ENCODE data around the gene TMIGD3.

Gene TMIGD3

GRCh38 chr1:111476761-111477309, 26.6 kb downstream of the TMIGD3 start:
- in situ Hi-C loops (cut with MboI; ENCODE audit: low sequenced_read_pairs): loop anchor here (25.0 kb wide), 1 partner anchor 185 kb away; no protein-coding TSS in a partner anchor

- in situ Hi-C loops (cut with MboI; ENCODE audit: low sequenced_read_pairs): loop anchor here (25.0 kb wide), 1 partner anchor 186 kb away; no protein-coding TSS in a partner anchor
These were observed 27.2 kb downstream of the TMIGD3 start for GRCh38 chr1:111476214-111476613.

- in situ Hi-C loops (cut with MboI; ENCODE audit: low sequenced_read_pairs): loop anchor here (25.0 kb wide), 1 partner anchor 187 kb away; no protein-coding TSS in a partner anchor
These were observed 27.7 kb downstream of the TMIGD3 start for GRCh38 chr1:111475701-111476100.

- in situ Hi-C loops (cut with MboI; ENCODE audit: low sequenced_read_pairs): no loop called here
These were observed 28.9 kb downstream of the TMIGD3 start for GRCh38 chr1:111474521-111474920.

- in situ Hi-C loops (cut with MboI; ENCODE audit: low sequenced_read_pairs): no loop called here
These were observed 29.3 kb downstream of the TMIGD3 start for GRCh38 chr1:111474106-111474505.

GRCh38 chr1:111471538-111471937, 31.9 kb downstream of the TMIGD3 start:
- in situ Hi-C loops (cut with MboI; ENCODE audit: low sequenced_read_pairs): no loop called here

GRCh38 chr1:111471012-111471411, 32.4 kb downstream of the TMIGD3 start:
- in situ Hi-C loops (cut with MboI; ENCODE audit: low sequenced_read_pairs): no loop called here

- in situ Hi-C loops (cut with MboI; ENCODE audit: low sequenced_read_pairs): no loop called here
These were observed 32.8 kb downstream of the TMIGD3 start for GRCh38 chr1:111470596-111470995.

- in situ Hi-C loops (cut with MboI; ENCODE audit: low sequenced_read_pairs): no loop called here
These were observed 33.9 kb downstream of the TMIGD3 start for GRCh38 chr1:111469539-111469938.

- in situ Hi-C loops (cut with MboI; ENCODE audit: low sequenced_read_pairs): no loop called here
These were observed 34.7 kb downstream of the TMIGD3 start for GRCh38 chr1:111468717-111469100.

GRCh38 chr1:111467865-111468716, 35.3 kb downstream of the TMIGD3 start:
- in situ Hi-C loops (cut with MboI; ENCODE audit: low sequenced_read_pairs): no loop called here

GRCh38 chr1:111466480-111466879, 37.0 kb downstream of the TMIGD3 start:
- in situ Hi-C loops (cut with MboI; ENCODE audit: low sequenced_read_pairs): no loop called here

GRCh38 chr1:111465754-111466153, 37.7 kb downstream of the TMIGD3 start:
- in situ Hi-C loops (cut with MboI; ENCODE audit: low sequenced_read_pairs): no loop called here

GRCh38 chr1:111463029-111463683, 40.3 kb downstream of the TMIGD3 start:
- in situ Hi-C loops (cut with MboI; ENCODE audit: low sequenced_read_pairs): no loop called here

- in situ Hi-C loops (cut with MboI; ENCODE audit: low sequenced_read_pairs): no loop called here
These were observed 40.9 kb downstream of the TMIGD3 start for GRCh38 chr1:111462370-111463028.

GRCh38 chr1:111461765-111462164, 41.7 kb downstream of the TMIGD3 start:
- in situ Hi-C loops (cut with MboI; ENCODE audit: low sequenced_read_pairs): no loop called here

- in situ Hi-C loops (cut with MboI; ENCODE audit: low sequenced_read_pairs): no loop called here
These were observed 47.8 kb downstream of the TMIGD3 start for GRCh38 chr1:111455642-111456031.

- in situ Hi-C loops (cut with MboI; ENCODE audit: low sequenced_read_pairs): no loop called here
These were observed 48.4 kb downstream of the TMIGD3 start for GRCh38 chr1:111454859-111455641.

- in situ Hi-C loops (cut with MboI; ENCODE audit: low sequenced_read_pairs): no loop called here
These were observed 49.7 kb downstream of the TMIGD3 start for GRCh38 chr1:111453706-111454105.

- in situ Hi-C loops (cut with MboI; ENCODE audit: low sequenced_read_pairs): no loop called here
These were observed 50.9 kb downstream of the TMIGD3 start for GRCh38 chr1:111452581-111452980.
